GM18909 (cell line): ENCODE measurements around the gene TBX10.
"Not testable (repeated sequence)": the region's sequence is repeated elsewhere in the genome, so short reads cannot be mapped to it uniquely, and the experiment has no call there.

Experiments used
- ATAC-seq: cut with Tn5 transposase; IDR thresholded peaks from one replicate; pipeline ENCODE4 v1.9.1; 2021; ENCODE audit warnings: mild to moderate bottlenecking; ENCODE audit not compliant: unreplicated experiment, poor library complexity

TBX10 gene

DNA sequence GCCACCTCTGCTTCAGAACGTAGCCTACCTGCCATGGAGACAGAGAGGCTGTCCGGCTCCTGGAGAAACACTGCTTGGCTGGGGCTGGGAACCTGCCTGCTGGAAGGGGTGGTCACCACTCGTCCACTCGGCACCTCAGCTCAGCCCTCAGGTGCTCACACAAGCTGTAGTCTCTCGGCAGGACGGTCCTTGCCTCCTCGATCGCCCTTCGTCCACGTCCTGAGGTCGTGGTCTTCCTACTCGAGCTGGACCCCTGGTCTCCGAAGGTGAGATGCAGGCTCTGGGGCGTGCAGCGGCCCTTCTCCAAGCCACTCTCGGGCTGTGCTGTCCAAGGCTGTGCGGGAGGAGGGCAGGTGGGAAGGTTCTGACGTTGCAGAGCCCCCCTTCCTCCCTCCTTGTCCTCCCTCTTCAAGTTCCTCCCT lies at the start of gene TBX10:
TBX10 (minus strand) TSS at position 326 of the 422 bp plus-strand sequence; CDS start at position 35, 291 bp downstream.
- ATAC-seq, result no peak

DNA sequence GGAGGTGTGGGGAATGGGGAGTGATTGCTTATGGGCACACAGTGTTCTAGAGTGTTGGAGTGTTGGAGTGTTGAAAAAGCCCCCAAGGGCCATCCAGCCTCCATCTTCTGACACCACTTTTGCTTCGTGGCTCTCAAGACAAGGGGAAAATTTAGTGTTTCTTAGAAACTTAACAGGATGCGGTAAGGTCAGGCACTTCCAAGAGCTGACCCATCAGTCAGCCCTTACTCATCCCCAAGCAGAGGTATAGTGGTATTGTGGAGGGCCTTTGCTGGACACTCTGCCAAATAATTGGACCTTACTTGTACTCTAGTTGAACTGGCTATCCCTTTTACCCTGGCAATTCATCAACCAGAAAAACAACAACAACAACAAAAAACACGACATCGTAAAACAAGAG lies 49.6 kb upstream of the TBX10 start:
- ATAC-seq, result no peak

DNA sequence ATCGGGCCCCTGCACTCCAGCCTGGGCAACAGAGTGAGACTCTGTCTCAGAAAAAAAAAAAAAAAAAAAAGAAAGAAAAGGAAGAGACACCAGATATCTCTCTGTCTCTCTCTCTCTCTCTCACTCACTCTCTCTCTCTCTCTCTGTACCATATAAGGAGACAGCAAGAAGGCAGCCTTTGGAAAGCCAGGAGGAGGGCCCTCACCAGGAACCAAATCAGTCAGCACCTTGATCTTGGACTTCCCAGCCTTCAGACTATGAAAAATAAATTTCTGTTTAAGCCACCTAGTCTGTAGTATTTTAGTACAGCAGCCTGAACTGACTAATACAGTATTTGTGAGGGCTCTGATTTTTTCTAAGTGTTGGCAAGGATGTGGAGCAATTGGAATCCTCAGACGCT lies 48.4 kb upstream of the TBX10 start:
- ATAC-seq, result no peak

DNA sequence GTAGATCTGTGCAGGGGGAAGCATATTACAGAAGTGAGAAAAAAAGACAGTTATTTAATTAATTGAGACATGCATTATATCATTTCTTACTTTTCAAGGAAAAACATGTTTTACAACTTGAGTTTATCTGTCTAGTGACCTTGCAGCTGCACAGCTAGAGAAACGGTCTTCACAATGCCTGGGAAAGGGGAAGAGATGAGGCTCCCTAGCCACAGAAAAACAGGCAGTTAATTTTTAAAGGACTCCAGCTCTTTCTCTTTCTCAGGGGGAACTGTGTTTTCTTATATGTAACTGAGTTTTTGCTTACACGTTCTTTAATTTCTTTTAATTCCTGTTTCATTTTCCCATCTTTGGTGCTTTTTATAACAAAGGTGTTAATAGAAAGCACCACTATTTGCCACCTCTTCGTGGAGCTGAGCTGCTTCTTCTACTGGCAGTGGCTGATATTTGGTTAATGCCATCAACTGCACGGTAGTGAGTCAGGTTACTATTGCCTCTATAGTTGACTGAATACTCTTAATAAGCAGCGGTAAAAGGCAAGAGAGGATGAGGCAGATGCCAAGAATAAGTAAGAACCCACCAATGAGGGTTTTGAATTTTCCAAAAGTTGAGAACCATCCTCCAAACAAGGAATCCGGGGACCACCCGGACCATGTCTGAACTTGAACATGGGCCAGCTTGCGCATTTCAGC lies 46.2 kb upstream of the TBX10 start:
- ATAC-seq, result not testable (repeated sequence)

DNA sequence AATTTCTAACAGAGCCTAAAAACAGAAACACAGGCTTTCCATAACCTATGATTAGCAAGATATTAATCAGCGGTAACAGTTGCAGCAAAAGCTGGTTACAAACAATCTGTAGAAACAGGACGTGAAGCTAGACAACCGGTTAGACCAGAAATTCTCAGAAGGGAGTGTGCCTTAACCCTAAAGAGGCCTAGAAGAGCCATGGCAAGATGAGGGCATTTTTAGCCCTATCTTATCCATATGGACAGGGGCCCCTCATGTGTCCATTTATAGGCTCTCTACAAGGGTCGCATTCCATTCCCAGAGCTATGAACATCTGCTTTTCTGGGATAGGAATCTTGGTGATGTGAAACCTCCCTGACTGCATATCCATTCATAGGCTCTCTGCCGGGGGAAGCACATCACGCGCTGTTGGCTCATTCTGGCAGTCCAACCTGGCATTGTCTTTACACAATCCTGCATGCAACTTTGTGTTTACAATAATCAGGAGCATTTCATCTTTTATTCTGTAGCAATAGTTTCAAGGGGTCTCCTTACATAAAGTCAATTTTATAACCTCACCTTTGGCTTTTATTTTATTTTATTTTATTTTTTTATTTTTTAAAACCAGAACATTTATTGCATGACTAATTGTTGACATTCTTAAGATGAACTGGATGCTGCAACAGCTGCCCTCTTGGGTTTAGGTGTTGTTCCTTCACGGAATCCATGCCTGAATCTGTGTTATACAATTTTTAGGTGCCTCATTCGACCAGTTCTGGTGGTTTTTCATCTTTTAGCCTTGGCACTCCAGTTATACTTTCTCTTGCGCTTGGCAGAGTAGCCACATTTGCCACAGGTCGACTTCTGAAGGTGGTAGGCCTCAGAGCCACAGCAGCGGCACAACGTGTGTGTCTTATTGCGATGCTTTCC lies 42.8 kb upstream of the TBX10 start:
- not testable (repeated sequence) for ATAC-seq

DNA sequence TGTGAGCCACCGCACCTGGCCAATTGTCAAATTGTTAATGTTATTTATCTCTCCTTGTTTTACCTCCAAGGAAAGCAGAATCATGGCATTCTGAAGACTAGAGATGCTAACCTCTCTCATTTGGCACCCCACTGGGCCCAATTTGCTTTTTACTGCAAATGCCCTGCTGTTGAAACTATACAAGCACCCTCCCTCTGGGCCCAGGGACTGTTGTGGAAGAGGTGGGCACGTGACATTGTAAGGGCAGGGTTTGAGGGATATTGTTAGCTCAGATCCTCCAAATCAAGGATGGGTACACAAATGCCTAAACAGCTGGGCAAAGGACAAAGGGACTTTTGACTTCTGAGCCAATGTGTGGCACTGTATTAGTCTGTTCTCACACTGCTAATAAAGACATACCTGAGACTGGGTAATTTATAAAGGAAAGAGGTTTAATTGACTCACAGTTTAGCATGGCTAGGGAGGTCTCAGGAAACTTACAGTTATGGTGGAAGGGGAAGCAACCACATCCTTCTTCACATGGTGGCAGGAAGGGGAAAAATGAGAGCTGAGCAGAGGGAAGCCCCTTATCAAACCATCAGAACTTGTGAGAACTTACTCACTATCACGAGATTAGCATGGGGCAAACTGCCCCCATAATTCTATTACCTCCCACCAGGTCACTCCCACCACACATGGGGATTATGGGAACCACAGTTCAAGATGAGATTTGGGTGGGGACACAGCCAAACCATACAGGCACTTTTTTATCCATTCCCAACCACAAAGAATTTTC lies 41.3 kb upstream of the TBX10 start:
- no peak for ATAC-seq

DNA sequence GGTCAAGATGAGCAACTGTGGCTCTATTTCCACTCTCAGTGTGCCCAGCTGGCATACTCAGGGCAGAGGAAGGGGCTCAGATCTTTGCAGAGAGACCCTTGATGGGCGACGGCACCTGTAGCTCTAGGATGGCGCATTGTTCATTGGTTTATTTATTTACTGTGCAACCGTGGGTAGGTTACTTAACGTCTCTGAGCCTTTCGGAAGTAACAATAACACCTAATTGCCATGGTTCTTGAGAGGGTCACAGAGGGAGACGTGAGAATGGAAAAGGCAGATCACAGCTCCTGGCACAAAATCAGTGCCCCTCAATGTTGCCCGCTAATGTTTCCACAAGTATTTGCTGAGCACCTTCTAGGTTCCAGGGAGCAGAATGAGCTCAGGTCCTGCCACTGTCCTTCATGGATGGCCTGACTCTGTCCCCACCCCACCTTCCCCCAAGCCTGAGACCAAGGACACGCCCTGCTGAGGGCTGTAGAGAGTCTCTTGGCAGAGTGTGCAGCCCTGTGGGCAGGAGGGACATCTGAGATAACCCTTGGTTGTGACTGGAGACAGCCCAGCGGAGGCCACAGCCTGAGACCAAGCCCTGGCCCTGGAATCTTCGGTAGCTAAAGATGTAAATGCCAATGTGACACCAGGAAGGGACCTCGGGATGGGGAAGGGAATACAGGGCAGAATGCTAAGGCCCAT lies 35.6 kb upstream of the TBX10 start:
- no peak for ATAC-seq

DNA sequence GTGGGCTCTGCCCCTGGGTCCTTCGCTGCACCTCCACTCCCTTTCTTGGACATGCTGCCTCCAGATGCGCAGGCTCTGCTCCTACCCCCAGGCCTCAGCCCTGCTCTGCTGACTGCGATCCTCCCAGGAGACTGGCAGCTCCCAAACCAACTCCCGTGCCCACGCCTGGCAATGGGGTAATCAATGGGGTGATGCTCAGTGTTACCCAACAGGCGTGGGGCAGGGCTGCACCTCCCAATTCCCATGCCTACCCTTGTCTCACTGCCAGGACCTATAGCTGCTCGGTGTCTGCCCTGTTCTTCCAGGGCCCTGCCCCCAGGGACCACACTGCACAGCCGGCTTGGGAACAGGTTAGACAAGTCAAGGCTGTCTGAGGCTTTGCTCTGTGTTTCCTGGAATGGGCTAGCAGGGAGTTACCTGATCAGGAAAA lies 34.9 kb upstream of the TBX10 start, which contains the start of gene ALDH3B2:
ALDH3B2 (minus strand) TSS at position 182 of the 430 bp plus-strand sequence. CDS start 7,688 bp downstream, outside the sequence.
- ATAC-seq, result no peak

DNA sequence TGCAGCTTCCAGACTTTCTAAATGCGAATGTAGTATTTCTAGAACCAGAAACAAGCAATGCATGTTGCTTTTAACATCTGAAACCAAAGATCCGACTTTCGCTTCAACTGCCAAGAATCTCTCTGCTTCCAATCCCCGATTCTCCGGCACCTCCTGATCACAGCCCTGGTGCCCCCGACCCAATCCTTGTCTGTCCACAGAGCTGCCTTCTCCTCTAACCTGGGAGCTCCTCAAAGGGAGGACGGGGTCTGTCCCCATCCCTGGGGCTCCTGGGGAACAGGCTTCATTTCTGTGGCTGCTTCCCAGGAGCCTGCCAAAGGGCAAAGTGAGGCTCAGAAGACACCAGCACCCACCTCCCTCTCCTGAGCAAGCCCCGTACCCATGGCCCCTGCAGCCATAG lies 34.3 kb upstream of the TBX10 start:
- ATAC-seq, result no peak

DNA sequence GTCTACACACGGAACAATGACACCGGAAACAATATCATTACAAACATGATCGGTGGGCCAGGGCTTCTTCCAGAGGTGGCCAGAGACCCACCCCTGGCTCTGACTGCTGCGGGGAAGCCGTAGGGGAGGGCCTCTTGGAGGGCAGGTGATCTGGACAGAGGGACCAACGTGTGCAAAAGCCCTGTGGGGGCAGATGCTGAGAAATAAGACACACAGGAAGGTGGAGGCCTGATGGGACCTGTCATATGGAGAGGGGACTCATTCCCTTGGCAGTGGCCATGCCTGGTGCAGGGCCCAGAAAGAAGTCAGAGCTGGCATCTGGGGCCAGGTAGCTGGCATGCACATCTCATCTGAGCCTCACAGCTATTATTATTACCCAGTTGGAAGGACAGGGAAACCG lies 33.8 kb upstream of the TBX10 start:
- no peak for ATAC-seq

DNA sequence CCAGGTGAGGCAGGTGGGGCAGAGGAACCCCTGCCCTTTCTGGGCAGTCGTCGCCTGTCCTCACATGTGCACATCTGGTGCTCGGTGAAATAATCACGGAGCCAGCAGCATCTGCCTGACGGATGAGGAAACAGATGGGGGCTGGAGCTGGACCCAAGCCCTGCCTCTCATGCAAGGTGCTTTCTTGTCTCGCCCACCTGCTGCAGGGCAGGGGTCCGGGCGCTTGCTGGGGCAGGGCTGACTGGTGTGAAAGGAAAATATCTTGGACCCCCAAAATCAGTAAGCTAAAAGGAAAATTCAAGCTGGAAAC lies 31.6 kb upstream of the TBX10 start:
- no peak for ATAC-seq

DNA sequence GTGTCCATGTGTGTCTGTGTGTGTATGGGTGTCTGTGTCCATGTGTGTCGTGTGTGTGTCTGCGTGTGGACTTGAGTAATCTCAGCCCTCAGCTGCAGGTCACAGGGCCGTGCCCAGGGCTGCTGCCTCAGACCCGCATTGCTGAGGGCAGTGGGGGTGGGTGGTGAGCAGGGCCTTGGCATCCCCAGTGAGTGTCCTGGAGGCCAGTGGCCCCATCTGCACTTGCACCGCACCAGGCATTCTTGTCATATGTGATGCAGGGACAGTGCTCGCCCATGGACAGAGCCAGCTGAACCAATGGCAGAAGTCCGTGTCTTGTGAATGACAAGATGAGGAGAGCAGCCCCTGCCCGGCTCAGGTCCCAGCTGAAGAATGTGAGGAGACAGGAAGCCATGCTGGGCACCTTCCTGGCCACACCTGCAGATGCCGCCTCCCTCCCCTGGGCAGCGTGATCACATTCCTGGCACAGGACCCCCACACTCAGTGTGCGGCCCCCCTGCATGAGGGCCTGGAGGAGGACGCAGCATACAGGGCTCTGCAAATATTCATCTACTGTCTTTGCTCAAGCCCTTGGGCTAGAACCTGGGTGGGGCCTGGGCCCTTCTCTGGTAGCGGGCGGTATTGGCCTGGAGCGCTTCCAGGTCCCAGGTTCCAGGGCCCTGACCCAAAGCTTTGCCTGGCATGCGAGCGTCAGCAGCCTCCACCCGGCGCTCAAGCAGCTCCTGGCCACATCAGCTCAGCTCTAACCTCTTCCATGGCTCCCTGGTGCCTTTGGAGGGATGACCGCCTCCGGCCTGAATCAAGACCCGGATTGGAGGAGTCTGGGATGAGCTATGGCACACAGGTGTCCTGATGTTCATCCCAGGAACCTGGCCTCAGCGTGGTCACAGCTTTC lies 31.0 kb upstream of the TBX10 start:
- ATAC-seq, result no peak

DNA sequence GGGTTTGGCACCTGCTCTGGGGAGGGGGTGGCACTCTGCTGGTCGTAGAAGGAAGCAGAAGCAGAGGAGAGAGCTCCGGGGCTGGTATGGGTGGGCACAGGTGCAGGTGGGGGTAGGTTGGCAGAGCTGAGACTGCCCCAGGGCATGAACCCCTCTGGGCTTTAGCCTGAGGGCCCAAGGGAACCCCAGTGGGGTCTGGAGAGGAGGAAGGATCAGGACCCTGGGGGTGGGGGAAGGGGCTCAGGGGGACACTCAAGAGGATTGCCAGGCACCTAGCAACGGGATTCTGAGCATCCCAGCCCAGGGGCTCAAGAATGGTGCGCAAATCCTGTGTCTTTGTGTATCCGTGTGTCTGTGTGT lies 28.6 kb upstream of the TBX10 start:
- no peak for ATAC-seq

DNA sequence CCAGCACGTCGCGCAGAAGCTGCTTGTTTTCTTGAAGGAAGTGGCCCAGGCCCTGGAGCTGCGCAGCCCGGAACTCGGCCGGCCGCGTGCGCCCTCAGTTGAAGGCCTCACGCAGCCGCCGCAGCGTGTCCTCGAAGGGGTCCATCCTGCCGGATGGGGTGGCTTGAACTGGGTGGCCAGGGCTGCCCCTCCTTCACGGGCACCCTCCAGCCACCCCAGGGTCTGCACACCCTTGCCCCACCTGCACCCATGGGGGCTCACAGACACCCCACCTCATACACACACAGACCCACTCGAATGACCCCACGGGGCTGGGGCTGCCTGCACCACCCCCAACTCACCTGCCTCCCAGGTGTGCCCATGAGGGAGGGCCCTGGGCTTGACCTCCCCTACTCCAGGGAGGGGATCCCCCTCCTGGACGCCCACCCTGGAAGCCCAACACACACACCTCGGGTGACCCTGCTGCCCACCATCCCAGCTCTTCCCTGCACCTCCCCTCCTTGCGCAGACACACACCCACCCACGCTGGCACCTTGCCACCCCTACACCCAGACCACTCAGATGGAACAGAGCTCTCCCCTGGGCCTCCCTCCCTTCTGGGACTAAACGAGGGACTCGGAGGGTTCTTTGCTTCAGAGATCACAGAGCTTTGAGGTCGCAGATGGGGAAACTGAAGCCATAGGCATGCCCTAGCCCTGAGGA lies 28.1 kb upstream of the TBX10 start:
- no peak for ATAC-seq

DNA sequence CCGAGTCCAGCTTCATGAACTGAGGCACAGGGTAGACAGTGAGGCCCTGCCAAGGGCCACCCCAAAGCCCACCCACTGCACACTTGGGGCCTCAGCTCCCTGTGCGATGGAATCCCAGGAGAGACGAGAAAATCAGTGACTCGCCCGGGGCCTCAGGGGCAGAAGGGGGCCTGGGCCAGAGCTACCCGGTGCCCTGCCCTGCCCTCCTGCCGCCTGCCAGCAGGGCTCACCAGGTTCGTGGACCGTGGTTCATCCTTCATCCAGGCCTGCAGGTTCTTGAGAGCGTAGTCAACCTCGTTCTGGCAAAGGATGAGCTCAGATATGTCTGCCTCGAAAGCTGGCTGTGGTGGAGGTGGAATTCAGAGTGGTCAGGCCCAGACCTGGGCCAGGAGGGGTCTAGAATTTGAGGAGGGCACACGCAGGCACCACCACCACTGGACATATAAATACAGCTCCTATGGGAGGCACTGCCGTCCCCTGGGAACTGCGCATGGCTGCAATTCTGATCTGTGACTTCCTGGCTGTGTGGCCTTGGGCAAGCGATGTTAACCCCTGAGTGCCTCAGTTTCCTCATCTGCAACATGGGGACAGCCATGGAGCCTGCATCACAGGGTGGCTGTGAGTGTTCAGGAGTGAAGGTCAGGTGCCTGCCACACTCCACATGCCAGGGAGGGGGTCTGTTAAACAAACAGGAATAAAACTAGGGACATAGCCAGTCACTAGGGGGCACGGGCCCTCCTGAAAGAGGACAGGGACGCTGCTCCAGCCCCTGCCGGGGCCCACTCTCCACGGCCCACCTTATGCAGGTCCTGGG lies 27.3 kb upstream of the TBX10 start:
- no peak for ATAC-seq

DNA sequence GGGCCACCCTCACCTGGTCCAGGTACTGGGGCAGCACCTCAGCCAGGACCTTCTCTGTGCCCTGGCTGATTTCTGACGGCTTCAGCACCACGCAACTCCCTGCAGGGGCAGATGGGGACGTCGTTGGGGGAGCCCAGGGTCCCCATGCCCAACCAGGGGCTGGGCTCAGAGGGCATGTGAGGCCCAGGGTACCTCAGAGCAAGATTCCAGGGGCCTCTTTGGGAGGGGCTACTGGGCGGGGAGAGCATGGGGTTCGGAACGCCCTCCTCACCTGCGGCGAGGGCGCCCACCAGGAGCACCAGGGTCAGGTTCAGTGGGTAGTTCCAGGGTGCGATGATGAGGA lies 26.7 kb upstream of the TBX10 start:
- ATAC-seq, result no peak

DNA sequence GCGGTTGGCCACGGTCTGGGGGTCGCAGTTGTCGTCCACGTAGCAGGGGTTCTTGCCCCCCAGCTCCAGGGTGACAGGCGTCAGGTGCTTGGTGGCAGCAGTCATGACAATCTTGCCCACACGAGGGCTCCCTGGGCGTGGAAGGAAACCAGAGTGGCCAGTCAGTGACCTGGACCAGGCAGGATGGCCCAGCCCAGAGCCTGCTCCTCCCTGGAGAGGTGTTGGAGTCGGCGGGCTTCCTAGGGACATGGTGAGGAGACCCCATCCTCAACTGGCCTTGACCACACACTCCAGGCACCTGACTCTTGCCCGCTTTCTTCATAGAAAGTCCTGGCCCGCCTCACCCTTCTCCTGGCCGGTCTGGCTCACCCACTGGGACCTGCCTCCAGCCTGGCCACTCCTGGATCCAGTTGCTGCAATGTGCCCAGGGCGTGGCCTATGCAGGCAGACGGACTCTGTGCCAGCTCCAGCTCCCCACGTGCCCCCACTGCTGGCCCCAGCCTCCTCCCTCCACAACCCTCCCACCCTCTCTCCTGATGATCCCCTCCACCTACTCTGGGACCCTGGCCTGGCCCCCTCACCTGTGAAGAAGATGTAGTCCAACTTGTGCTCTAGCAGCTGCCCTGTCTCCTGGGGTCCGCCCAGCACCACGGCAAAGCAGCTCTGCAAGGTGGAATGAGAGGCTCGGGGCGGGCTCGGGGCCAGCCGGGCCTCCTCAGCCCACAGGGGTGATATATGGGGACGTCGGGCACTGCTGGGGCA lies 26.2 kb upstream of the TBX10 start:
- ATAC-seq, result no peak
